Activated T-helper 1 cell treated with Interleukin-2 at 50 U/mL for 16 hours (primary cell): ENCODE results near the gene ALPK3.

Experiments used
- DNase-seq: peaks from one replicate; pipeline ENCODE4 v3.0.0-alpha.2; 2020; ENCODE audit warnings: low read depth

Gene ALPK3

GRCh38 chr15:84846269-84846668 is 29.1 kb downstream of the ALPK3 start:
- no peak for DNase-seq

- no peak for DNase-seq
Measured at GRCh38 chr15:84847382-84847781, 30.2 kb downstream of the ALPK3 start.

DNA sequence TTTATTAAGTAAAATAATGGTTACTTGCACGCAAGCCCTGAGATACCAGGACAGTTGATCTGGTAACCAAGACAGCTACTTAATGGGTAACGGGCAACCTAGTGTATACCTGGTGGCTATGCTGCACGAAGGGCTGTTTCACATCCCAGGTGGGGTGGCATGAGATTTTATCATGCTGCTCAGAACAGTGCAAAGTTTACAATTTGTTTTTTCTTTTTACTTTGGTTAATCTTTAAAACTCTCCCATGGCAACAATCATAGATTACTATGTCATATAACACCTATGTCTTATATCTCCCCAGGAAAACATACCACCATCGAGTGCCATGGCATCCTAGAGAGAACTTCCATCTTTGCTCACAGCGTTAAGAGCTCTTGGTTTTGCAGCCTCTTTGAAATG is 35.1 kb downstream of the ALPK3 start:
- no peak for DNase-seq

DNA sequence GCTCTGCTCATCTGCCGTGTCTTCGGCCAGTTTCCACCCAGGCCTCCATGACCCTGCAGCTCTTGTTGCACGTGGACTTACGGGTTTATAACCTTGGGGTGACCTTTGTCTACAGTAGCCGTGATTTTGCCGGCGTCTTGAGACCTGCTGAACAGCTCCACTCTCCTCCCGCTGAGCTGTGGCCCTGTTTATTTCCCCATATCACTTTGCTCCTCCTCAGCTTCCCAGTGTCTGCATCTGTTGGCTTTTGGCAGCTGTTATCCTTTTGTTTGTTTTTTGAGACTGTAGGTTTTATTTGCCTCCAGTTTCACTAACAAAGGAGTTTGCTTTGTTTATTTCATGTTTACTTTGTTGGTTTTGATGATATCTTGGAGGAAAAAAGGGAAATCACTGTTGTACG is 38.0 kb downstream of the ALPK3 start:
- DNase-seq = no peak

- DNase-seq = no peak
Measured at GRCh38 chr15:84855765-84856164, 38.6 kb downstream of the ALPK3 start.

- no peak for DNase-seq
Measured at GRCh38 chr15:84856731-84857417, 39.7 kb downstream of the ALPK3 start.

DNA sequence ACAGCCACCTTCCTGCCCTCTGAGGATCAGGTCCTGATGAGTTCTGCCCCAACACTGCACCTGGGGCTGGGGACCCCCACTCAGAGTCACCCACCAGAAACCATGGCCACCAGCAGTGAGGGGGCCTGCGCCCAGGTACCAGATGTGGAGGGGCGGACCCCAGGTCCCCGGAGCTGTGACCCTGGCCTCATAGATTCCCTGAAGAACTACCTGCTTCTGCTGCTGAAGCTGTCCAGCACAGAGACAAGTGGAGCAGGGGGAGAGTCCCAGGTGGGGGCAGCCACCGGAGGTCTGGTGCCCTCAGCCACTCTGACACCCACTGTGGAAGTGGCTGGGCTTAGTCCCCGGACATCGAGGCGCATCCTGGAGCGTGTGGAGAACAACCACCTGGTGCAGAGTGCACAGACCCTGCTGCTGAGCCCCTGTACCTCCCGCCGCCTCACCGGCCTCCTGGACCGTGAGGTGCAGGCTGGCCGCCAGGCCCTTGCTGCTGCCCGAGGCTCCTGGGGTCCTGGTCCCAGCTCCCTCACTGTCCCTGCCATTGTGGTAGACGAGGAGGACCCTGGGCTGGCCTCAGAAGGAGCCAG is 40.4 kb downstream of the ALPK3 start:
- DNase-seq = no peak

DNA sequence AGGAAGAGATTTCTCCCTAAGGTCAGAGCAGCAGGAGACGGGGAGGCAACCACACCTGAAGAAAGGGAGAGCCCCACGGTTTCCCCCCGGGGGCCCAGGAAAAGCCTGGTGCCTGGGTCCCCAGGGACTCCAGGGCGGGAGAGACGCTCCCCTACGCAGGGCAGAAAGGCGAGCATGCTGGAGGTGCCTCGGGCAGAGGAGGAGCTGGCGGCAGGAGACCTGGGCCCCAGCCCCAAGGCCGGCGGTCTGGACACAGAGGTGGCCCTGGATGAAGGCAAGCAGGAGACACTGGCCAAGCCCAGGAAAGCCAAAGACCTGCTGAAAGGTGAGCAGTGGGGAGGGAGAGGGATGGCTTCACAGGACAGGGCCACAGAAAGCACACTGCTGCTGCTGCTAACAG is 41.1 kb downstream of the ALPK3 start:
- no peak for DNase-seq

DNA sequence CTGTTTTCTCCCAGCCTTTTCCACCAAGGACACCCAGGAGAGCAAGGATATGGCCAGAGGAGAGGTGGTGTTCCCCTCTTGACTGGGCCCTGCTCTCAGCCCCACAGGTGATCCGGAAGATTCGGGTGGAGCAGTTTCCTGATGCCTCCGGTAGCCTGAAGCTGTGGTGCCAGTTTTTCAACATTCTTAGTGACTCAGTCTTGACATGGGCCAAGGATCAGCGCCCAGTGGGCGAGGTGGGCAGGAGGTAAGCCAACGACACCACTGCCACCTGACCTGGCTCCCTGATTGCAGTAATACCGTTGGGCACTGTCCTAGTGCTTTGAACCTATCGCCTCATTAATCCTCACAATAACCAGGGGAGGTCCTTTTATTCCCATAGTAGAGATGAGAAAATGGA is 42.0 kb downstream of the ALPK3 start:
- no peak for DNase-seq

DNA sequence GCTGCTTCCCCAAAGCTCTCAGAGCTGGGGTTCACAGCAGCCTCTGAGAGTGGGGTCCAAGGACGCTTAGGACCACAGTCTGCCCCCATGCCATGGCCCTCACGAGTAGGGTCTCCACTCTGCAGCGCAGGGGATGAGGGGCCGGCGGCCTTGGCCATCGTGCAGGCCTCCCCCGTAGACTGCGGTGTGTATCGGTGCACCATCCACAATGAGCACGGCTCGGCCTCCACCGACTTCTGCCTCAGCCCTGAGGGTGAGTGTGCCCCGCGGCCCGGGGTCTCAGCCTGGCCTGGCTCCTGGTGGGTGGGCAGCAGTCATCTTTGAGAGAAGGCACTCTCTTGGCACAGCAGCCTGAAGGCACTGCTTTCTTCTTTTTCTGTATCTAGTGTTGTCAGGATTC is 42.5 kb downstream of the ALPK3 start:
- no peak for DNase-seq

- no peak for DNase-seq
Measured at GRCh38 chr15:84861781-84862180, 44.6 kb downstream of the ALPK3 start.

- no peak for DNase-seq
Measured at GRCh38 chr15:84862214-84862975, 45.2 kb downstream of the ALPK3 start.

DNA sequence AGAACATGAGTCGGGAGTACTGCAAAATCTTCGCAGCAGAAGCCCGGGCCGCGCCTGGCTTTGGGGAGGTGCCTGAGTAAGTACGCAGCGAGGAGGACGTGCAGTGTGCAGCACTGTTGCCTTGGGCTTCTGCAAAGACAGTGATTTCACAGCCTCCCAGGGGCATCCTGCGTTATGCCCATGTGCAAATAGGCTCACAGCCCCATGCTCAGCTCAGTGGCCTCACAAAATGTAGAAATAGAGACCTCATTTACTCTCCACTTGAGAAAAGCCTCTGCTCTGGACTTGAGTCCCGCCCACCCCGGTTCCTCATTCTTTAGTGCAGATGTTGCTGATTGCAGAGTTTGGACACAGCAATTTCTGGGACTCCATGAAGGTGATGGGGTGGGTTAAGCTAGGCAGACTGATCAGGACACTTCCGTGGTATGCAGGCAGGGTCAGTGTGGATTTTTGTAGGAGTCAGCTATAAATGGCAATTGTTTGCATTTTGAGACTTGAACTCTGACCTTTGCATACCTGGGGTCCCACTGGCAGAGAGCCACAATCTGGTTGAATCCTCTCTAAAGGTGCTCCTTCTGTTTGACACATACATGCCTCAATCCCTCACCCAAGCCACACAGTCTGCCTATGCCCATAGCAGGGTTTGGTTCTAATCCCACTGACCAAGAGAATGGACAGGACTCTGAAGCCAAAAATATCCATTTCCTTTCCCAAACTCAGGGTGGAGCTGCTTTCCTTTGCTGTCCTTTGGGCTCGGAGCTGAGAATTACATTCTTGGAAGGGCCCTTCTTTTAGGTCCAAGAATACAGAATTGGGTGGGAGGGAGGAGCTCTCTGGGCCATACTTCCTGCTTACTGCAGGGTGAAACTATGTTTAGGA is 46.6 kb downstream of the ALPK3 start:
- DNase-seq = no peak

- no peak for DNase-seq
Measured at GRCh38 chr15:84864444-84864795, 47.3 kb downstream of the ALPK3 start.

GRCh38 chr15:84865074-84865569 is 48.0 kb downstream of the ALPK3 start:
- no peak for DNase-seq

DNA sequence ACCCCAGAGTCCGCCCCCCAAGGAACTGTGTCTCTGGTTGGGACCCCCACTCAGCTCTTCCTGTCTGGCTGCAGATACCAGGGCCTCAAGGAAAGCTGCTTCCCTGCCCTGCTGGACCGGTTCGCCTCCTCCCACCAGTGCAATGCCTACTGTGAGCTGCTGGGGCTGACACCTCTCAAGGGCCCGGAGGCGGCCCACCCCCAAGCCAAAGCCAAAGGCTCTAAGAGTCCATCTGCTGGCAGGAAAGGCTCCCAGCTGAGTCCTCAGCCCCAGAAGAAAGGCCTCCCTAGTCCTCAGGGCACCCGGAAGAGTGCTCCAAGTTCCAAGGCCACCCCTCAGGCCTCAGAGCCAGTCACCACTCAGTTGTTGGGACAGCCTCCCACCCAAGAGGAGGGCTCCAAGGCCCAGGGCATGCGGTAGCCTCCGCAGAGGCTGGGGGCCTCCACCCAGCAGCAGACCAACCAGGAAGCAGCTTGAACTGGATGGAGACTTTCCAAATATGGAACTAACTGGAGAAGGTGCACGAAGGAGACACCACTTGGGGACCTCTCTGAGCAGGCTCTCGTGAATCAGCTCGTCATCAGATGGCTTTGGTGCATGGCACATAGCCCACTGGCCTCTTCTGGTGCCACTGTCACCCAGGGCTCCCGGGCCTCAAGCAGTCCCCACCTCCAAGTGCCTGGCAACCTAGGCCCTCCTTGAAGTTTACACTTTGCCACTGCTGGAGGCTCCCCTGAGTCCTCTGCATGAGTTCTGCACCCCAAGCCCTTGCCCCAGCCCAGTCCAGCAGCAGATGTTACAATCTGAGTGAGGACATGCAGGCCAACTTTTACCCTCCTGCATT is 51.1 kb downstream of the ALPK3 start:
- no peak for DNase-seq

- no peak for DNase-seq
Measured at GRCh38 chr15:84869510-84869909, 52.4 kb downstream of the ALPK3 start.

DNA sequence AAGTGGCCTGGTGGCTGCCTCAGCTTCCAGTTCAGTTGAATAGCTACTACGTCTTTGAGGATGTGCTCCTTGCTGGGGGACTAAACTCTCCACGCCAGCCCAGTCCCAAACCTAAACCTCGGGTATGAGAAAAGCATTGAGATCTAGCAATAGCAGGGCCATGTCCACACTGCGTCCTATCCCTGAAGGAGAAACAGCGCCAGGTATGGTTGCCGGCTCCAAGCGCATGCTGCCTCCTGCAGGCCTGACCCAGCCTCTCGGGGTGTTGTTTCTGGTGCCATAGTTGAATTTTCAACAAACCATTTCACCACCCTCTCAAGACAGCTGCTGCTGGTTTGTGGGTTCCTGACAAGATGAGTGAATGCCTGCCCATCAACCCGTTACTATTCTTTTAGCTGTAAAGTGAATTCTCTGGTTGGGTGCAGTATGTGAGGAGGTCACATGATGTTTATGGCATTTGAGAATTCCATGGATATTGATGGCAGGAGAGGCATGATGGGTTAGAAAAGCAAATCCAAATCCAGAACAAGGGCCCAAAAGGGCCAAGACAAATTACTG is 54.4 kb downstream of the ALPK3 start:
- DNase-seq = no peak

GRCh38 chr15:84872009-84872910 is 55.1 kb downstream of the ALPK3 start:
- no peak for DNase-seq

DNA sequence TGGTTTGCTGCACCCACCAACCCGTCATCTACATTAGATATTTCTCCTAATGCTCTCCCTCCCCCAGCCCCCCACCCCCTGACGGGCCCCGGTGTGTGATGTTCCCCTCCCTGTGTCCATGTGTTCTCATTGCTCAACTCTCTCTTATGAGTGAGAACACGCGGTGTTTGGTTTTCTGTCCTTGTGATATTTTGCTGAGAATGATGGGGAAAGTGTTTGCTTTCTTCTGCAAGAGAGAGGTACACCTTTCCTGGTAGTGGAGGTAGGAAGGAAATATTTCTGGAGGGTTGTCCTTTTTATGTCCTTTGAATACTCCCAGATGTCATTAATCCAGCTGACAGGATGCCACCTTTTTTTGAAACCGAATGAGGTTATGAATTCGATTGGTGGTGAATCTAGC is 56.8 kb downstream of the ALPK3 start:
- no peak for DNase-seq
